Mesenchymal stem cell (in vitro differentiated cells and primary cell): ENCODE results near the gene MYO9B.
"Not testable (repeated sequence)": the region's sequence is repeated elsewhere in the genome, so short reads cannot be mapped to it uniquely, and the experiment has no call there.

Experiments used
- DNase-seq: peaks from one replicate; pipeline ENCODE4 v3.0.0-alpha.2; 2013
- H2AFZ ChIP-seq: one replicate; pipeline ENCODE4 v1.6.1; 2013; ENCODE audit warnings: low read depth, mild to moderate bottlenecking, control low read depth, inconsistent platforms, low read length, moderate library complexity
- H2AK5ac ChIP-seq: 2 replicates; pipeline ENCODE4 v1.6.1; 2013; ENCODE audit warnings: low read length, moderate library complexity, mild to moderate bottlenecking, inconsistent platforms; ENCODE audit not compliant: severe bottlenecking
- H2BK120ac ChIP-seq: one replicate; pipeline ENCODE4 v1.6.1; 2013; ENCODE audit warnings: low read depth, mild to moderate bottlenecking, inconsistent platforms, low read length, moderate library complexity
- H2BK12ac ChIP-seq, 2 experiments: one replicate each; pipeline ENCODE4 v1.6.1; 2013; ENCODE audit warnings: inconsistent platforms in 2 of 2, low read length in 2 of 2, mild to moderate bottlenecking in 2 of 2, moderate library complexity in 2 of 2, control low read depth in 1 of 2
- H2BK15ac ChIP-seq: one replicate; pipeline ENCODE4 v1.6.1; 2013; ENCODE audit warnings: mild to moderate bottlenecking, low read depth, inconsistent platforms; ENCODE audit not compliant: poor library complexity, severe bottlenecking
- H2BK5ac ChIP-seq: 2 replicates; pipeline ENCODE4 v1.6.1; 2013; ENCODE audit warnings: low read depth, mild to moderate bottlenecking, low read length, control low read depth, inconsistent platforms; ENCODE audit not compliant: poor library complexity, severe bottlenecking
- H3K14ac ChIP-seq, 2 experiments: one replicate each; pipeline ENCODE4 v1.6.1; 2013; ENCODE audit warnings: inconsistent platforms in 2 of 2, low read length in 2 of 2, control low read depth in 1 of 2, mild to moderate bottlenecking in 1 of 2, moderate library complexity in 1 of 2
- H3K18ac ChIP-seq, 2 experiments: one replicate each; pipeline ENCODE4 v1.6.1; 2013; ENCODE audit warnings: inconsistent platforms in 2 of 2, low read length in 2 of 2, control low read depth in 1 of 2, low read depth in 1 of 2, mild to moderate bottlenecking in 1 of 2
- H3K23ac ChIP-seq, 2 experiments: one replicate each; pipeline ENCODE4 v1.6.1; 2013; ENCODE audit warnings: inconsistent platforms in 2 of 2, low read length in 2 of 2, mild to moderate bottlenecking in 2 of 2, moderate library complexity in 2 of 2, control low read depth in 1 of 2
- H3K27ac ChIP-seq: 2 replicates; pipeline ENCODE4 v1.5.1; 2013; ENCODE audit warnings: mild to moderate bottlenecking, moderate library complexity, low read length, control low read depth, inconsistent platforms; ENCODE audit not compliant: poor library complexity, severe bottlenecking
- H3K27me3 ChIP-seq, 2 experiments: 2 replicates each; pipeline versions ENCODE4 v1.6.1 to v1.7.0; 2013; ENCODE audit warnings: low read length in 2 of 2, mild to moderate bottlenecking in 2 of 2, moderate library complexity in 2 of 2, control low read depth in 1 of 2, inconsistent platforms in 1 of 2; ENCODE audit not compliant: control insufficient read depth in 1 of 2, insufficient read depth in 1 of 2
- H3K36me3 ChIP-seq, 2 experiments: 2 replicates each; pipeline versions ENCODE4 v1.6.1 to v1.7.0; 2013; ENCODE audit warnings: low read length in 2 of 2, control low read depth in 1 of 2, inconsistent platforms in 1 of 2, low read depth in 1 of 2, mild to moderate bottlenecking in 1 of 2; ENCODE audit not compliant: insufficient read depth in 2 of 2, control insufficient read depth in 1 of 2
- H3K4ac ChIP-seq, 2 experiments: one replicate each; pipeline ENCODE4 v1.6.1; 2013; ENCODE audit warnings: inconsistent platforms in 2 of 2, low read length in 2 of 2, mild to moderate bottlenecking in 2 of 2, moderate library complexity in 2 of 2, control low read depth in 1 of 2, low read depth in 1 of 2
- H3K4me1 ChIP-seq: 2 replicates; pipeline ENCODE4 v1.6.1; 2013; ENCODE audit warnings: low read depth, low read length, control low read depth; ENCODE audit not compliant: control insufficient read depth, insufficient read depth
- H3K4me2 ChIP-seq: 2 replicates; pipeline ENCODE4 v1.6.1; 2013; ENCODE audit warnings: low read length, mild to moderate bottlenecking, inconsistent platforms; ENCODE audit not compliant: poor library complexity, severe bottlenecking
- H3K4me3 ChIP-seq, 2 experiments: 2 replicates each; pipeline versions ENCODE4 v1.5.1 to v1.7.0; 2013; ENCODE audit warnings: low read length in 2 of 2, mild to moderate bottlenecking in 2 of 2, control low read depth in 1 of 2, low read depth in 1 of 2; ENCODE audit not compliant: insufficient read depth in 1 of 2
- H3K79me1 ChIP-seq: replicated peaks from 2 replicates; pipeline ENCODE4 v1.6.1; 2013; ENCODE audit warnings: mild to moderate bottlenecking, control low read depth, low read length, inconsistent platforms; ENCODE audit not compliant: poor library complexity, severe bottlenecking
- H3K9ac ChIP-seq: 2 replicates; pipeline ENCODE4 v1.7.0; 2013; ENCODE audit warnings: mild to moderate bottlenecking, low read length, moderate library complexity
- H3K9me3 ChIP-seq: 2 replicates; pipeline ENCODE4 v1.7.0; 2013; ENCODE audit warnings: mild to moderate bottlenecking, low read length; ENCODE audit not compliant: control insufficient read depth
- H4K8ac ChIP-seq: one replicate; pipeline ENCODE4 v1.6.1; 2013; ENCODE audit warnings: inconsistent platforms, mild to moderate bottlenecking, low read length, moderate library complexity
- H4K91ac ChIP-seq: one replicate; pipeline ENCODE4 v1.6.1; 2013; ENCODE audit warnings: mild to moderate bottlenecking, low read length, inconsistent platforms
- WGBS: methylation state at CpG from one replicate; pipeline ENCODE4 v1.1.7; 2013; ENCODE audit warnings: mixed read lengths; 5-methylcytosine and 5-hydroxymethylcytosine counted together

Gene MYO9B

DNA sequence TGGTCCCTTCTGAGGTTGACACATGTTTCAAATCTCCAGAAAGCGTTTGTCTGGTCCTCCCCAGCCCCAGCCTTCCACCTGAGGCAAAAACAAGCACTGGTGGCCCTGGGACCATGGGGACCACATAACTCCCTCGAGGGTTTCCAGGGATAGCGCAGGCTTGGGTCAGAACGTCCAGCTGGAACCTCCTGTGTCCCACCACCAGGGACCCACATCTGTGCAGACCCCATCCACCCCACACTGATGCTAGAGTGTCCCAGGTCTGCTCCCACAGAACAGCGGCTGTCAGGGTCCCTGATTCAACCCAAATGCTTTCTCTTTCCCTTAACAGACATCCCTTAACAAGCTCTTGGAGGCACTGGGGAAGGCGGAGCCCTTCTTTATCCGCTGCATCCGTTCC is 110.0 kb downstream of the MYO9B start:
- Histone ChIP-seq H3K4me3 (no peak overlapping the region), H3K9ac (no peak overlapping the region), H3K27me3 (no peaks in the 10 kb centered on the region), H2BK12ac (no peak overlapping the region), H3K9me3 (no peaks in the 10 kb centered on the region), H4K91ac (no peak overlapping the region), H3K79me1 (peaks cover 12% of the 10 kb centered on the region), H4K8ac (no peak overlapping the region), H3K4ac (no peak overlapping the region), H3K36me3 (peaks cover 87 to 88% of the 10 kb centered on the region in 2 experiments), H3K4me1 (no peaks in the 10 kb centered on the region), H3K23ac (no peak overlapping the region), H2AK5ac (no peak overlapping the region), H2BK120ac (no peak overlapping the region), H2BK5ac (no peak overlapping the region), H3K27ac (no peak overlapping the region), H3K4me2 (no peak overlapping the region), H3K18ac (no peak overlapping the region), H3K14ac (no peak overlapping the region), H2AFZ (no peak overlapping the region), H2BK15ac (no peak overlapping the region)
- DNase-seq: no peak
- WGBS: 90% methylated on average over 8 of the region's 8 CpGs

- not testable (repeated sequence) for H3K9me3 ChIP-seq, H3K4me1 ChIP-seq, H3K27ac ChIP-seq, H4K91ac ChIP-seq, DNase-seq, H2BK12ac ChIP-seq, H3K18ac ChIP-seq, H3K9ac ChIP-seq, H3K4ac ChIP-seq, H2AK5ac ChIP-seq, H4K8ac ChIP-seq, H2BK15ac ChIP-seq, H3K4me2 ChIP-seq, H3K27me3 ChIP-seq, H3K4me3 ChIP-seq, H3K23ac ChIP-seq, H2AFZ ChIP-seq, H2BK5ac ChIP-seq, H2BK120ac ChIP-seq, H3K14ac ChIP-seq
- 87% methylated on average over 6 of the region's 6 CpGs for WGBS
- H3K36me3 ChIP-seq: peaks cover 86 to 89% of the 10 kb centered on the region in 2 experiments
- H3K79me1 ChIP-seq: peaks cover 29% of the 10 kb centered on the region
Observed at GRCh38 chr19:17191736-17192135, 116.2 kb downstream of the MYO9B start.

DNA sequence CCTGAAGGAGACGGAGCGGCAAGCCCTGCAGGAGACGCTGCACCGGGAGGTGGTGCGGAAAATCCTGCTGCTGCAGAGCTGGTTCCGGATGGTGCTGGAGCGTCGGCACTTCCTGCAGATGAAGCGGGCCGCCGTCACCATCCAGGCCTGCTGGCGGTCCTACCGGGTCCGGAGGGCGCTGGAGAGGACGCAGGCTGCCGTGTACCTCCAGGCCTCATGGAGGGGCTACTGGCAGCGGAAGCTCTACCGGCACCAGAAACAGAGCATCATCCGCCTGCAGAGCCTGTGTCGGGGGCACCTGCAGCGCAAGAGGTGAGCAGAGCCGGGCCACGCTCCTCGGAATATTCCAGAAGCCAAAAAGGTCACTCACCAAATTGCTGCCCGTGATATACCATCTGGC is 117.2 kb downstream of the MYO9B start:
- DNase-seq: no peak
- no peak overlapping the region for H3K4me2 ChIP-seq
- H3K4ac ChIP-seq: no peak overlapping the region
- H3K9me3 ChIP-seq: no peaks in the 10 kb centered on the region
- H2BK5ac ChIP-seq: no peak overlapping the region
- no peaks in the 10 kb centered on the region for H3K4me1 ChIP-seq
- no peak overlapping the region for H3K23ac ChIP-seq
- H4K8ac ChIP-seq: no peak overlapping the region
- no peak overlapping the region for H3K9ac ChIP-seq
- H2BK12ac ChIP-seq: no peak overlapping the region
- peaks cover 26% of the 10 kb centered on the region for H3K79me1 ChIP-seq
- no peak overlapping the region for H3K4me3 ChIP-seq
- H2AK5ac ChIP-seq: no peak overlapping the region
- peaks cover 81 to 87% of the 10 kb centered on the region in 2 experiments for H3K36me3 ChIP-seq
- H3K27me3 ChIP-seq: no peaks in the 10 kb centered on the region
- H2BK15ac ChIP-seq: no peak overlapping the region
- WGBS: 98% methylated on average over 26 of the region's 26 CpGs
- H4K91ac ChIP-seq: no peak overlapping the region
- no peak overlapping the region for H2BK120ac ChIP-seq
- H2AFZ ChIP-seq: no peak overlapping the region
- no peak overlapping the region for H3K14ac ChIP-seq
- no peak overlapping the region for H3K18ac ChIP-seq
- no peak overlapping the region for H3K27ac ChIP-seq

DNA sequence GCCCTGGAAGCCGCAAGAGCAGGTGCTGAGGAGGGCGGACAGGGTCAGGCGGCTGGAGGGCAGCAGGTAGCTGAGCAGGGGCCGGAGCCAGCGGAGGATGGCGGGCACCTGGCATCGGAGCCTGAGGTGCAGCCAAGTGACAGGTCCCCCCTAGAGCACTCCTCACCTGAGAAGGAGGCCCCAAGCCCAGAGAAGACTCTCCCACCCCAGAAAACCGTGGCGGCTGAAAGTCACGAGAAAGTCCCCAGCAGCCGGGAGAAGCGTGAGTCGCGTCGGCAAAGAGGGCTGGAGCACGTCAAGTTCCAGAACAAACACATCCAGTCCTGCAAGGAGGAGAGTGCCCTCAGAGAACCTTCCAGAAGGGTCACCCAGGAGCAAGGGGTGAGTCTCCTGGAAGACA is 119.0 kb downstream of the MYO9B start:
- H3K4ac ChIP-seq: no peak overlapping the region
- no peak overlapping the region for H3K14ac ChIP-seq
- no peak overlapping the region for H2BK15ac ChIP-seq
- no peak overlapping the region for H2AK5ac ChIP-seq
- H2BK12ac ChIP-seq: no peak overlapping the region
- no peak overlapping the region for H3K4me2 ChIP-seq
- no peak overlapping the region for H2BK120ac ChIP-seq
- no peak overlapping the region for H4K8ac ChIP-seq
- no peak overlapping the region for H3K4me3 ChIP-seq
- peaks cover 77 to 85% of the 10 kb centered on the region in 2 experiments for H3K36me3 ChIP-seq
- DNase-seq: no peak
- H2AFZ ChIP-seq: no peak overlapping the region
- no peak overlapping the region for H3K23ac ChIP-seq
- H3K79me1 ChIP-seq: peaks cover 25% of the 10 kb centered on the region
- H3K27ac ChIP-seq: no peak overlapping the region
- no peaks in the 10 kb centered on the region for H3K27me3 ChIP-seq
- 96% methylated on average over 16 of the region's 16 CpGs for WGBS
- H3K9me3 ChIP-seq: no peaks in the 10 kb centered on the region
- H3K9ac ChIP-seq: no peak overlapping the region
- H3K18ac ChIP-seq: no peak overlapping the region
- H4K91ac ChIP-seq: no peak overlapping the region
- no peak overlapping the region for H2BK5ac ChIP-seq
- H3K4me1 ChIP-seq: no peaks in the 10 kb centered on the region
